HCT116 (cell line): Measurements from ENCODE around the gene NT5DC3. TPM values are rescaled to one million over a fixed set of nuclear protein-coding genes. Genes with fewer than 3 reads are reported as not detected.

Experiments
- ATAC-seq: fragments of 200-7000 bp; cut with Tn5 transposase; 2 replicates; pipeline ENCODE4 v1.9.1; 2020; ENCODE audit warnings: mild to moderate bottlenecking, moderate library complexity
- BruUV-seq: library from RNA; stranded (reverse); fragments of 400-500 nt; replicated peaks from 2 replicates; lab custom pipeline; 2021; lab: Mats Ljungman, UMichigan
- CTCF ChIA-PET: fragments of 300-600 bp; sonication (Branson Sonifier 250); formaldehyde crosslinking; loops from one replicate; lab custom pipeline; 2021; ENCODE audit warnings: antibody characterized with exemption; lab: Charles Lee
- POLR2A ChIA-PET: fragments of 300-600, 350-600 bp; sonication (Branson Sonifier 250); formaldehyde crosslinking; loops from one replicate; lab custom pipeline; 2021; ENCODE audit warnings: antibody characterized with exemption; lab: Charles Lee
- RAD21 ChIA-PET, 2 experiments: fragments of 300-600 bp; sonication (Branson Sonifier 250); formaldehyde crosslinking; loops; one replicate each; lab custom pipeline; 2023; ENCODE audit warnings: low total read pairs in 2 of 2; ENCODE audit not compliant: uncharacterized antibody in 2 of 2, unreplicated experiment in 2 of 2, low non-redundant PET in 1 of 2; lab: Charles Lee
- DNase-seq: peaks from one replicate; pipeline ENCODE4 v3.0.0-alpha.2; 2010; ENCODE audit warnings: low read depth, low spot score
- H2AFZ ChIP-seq: fragments of 200-600 bp; shearing (Covaris generic), sonication (generic); 2 replicates; pipeline ENCODE4 v1.6.1; 2017; ENCODE audit warnings: low read depth, mixed run types, mixed read lengths, antibody characterized with exemption, low read length; ENCODE audit not compliant: poor library complexity, severe bottlenecking
- H3K27ac ChIP-seq: 2 replicates; pipeline ENCODE4 v1.5.1; 2012; ENCODE audit warnings: low read depth, low read length
- H3K27me3 ChIP-seq: fragments of 200-600 bp; sonication (generic); 2 replicates; pipeline ENCODE4 v1.6.1; 2016; ENCODE audit warnings: mixed run types, low read length, mixed read lengths; ENCODE audit not compliant: insufficient read depth
- H3K36me3 ChIP-seq, 2 experiments: fragments of 200-500 bp in 1 of 2; fragments of 200-600 bp in 1 of 2; sonication (Bioruptor generic) in 1 of 2; sonication (generic) in 1 of 2; 2 replicates each; pipeline versions ENCODE4 v1.5.1 to v1.6.1; 2014 to 2016; ENCODE audit warnings: low read length in 2 of 2, inconsistent platforms in 1 of 2, mixed read lengths in 1 of 2, mixed run types in 1 of 2; ENCODE audit not compliant: insufficient read depth in 2 of 2, control insufficient read depth in 1 of 2
- H3K4me1 ChIP-seq, 2 experiments: fragments of 200-600 bp in 1 of 2; sonication (generic) in 1 of 2; 2 replicates each; pipeline versions ENCODE4 v1.5.1 to v1.6.1; 2012 to 2017; ENCODE audit warnings: low read length in 2 of 2, inconsistent platforms in 1 of 2, mild to moderate bottlenecking in 1 of 2, mixed read lengths in 1 of 2, mixed run types in 1 of 2, moderate library complexity in 1 of 2; ENCODE audit not compliant: insufficient read depth in 2 of 2, control insufficient read depth in 1 of 2
- H3K4me2 ChIP-seq: fragments of 200-600 bp; sonication (generic); 2 replicates; pipeline ENCODE4 v1.6.1; 2017; ENCODE audit warnings: mixed run types, low read length, mixed read lengths
- H3K4me3 ChIP-seq, 2 experiments: fragments of 200-600 bp in 1 of 2; sonication (generic) in 1 of 2; replicated peaks in 1 of 2; 2 replicates each; pipeline ENCODE4 v1.5.1; 2011 to 2016; ENCODE audit warnings: low read length in 2 of 2, control low read depth in 1 of 2, low read depth in 1 of 2, mild to moderate bottlenecking in 1 of 2, mixed read lengths in 1 of 2, mixed run types in 1 of 2
- H3K79me2 ChIP-seq: fragments of 200-600 bp; sonication (generic); 2 replicates; pipeline ENCODE4 v1.6.1; 2017; ENCODE audit warnings: mild to moderate bottlenecking, mixed run types, low read length, moderate library complexity, mixed read lengths; ENCODE audit not compliant: insufficient read depth
- H3K9ac ChIP-seq: fragments of 200-600 bp; sonication (generic); 2 replicates; pipeline ENCODE4 v1.6.1; 2016; ENCODE audit warnings: low read length, mixed read lengths
- H3K9me2 ChIP-seq: fragments of 200-600 bp; sonication (generic), shearing (Covaris generic); 2 replicates; pipeline ENCODE4 v1.6.1; 2017; ENCODE audit warnings: mixed run types, mild to moderate bottlenecking, moderate library complexity; ENCODE audit not compliant: insufficient read depth
- H3K9me3 ChIP-seq, 2 experiments: fragments of 200-500 bp in 1 of 2; fragments of 200-600 bp in 1 of 2; sonication (Bioruptor generic) in 1 of 2; sonication (generic) in 1 of 2; 2 replicates each; pipeline ENCODE4 v1.6.1; 2014 to 2017; ENCODE audit warnings: low read length in 2 of 2, mixed read lengths in 2 of 2, inconsistent platforms in 1 of 2, low read depth in 1 of 2, mild to moderate bottlenecking in 1 of 2, mixed run types in 1 of 2, moderate library complexity in 1 of 2; ENCODE audit not compliant: control insufficient read depth in 1 of 2, insufficient read depth in 1 of 2
- H4K20me1 ChIP-seq: fragments of 200-600 bp; sonication (generic), shearing (Covaris generic); 2 replicates; pipeline ENCODE4 v1.6.1; 2017; ENCODE audit warnings: mixed run types, mild to moderate bottlenecking, moderate library complexity; ENCODE audit not compliant: insufficient read depth
- CBX3 ChIP-seq: IDR thresholded peaks from 2 replicates; pipeline ENCODE4 v1.6.1; 2012; ENCODE audit warnings: low read depth
- CEBPB ChIP-seq: IDR thresholded peaks from 2 replicates; pipeline ENCODE4 v1.6.1; 2012; ENCODE audit warnings: low read depth
- ELF1 ChIP-seq: IDR thresholded peaks from 2 replicates; pipeline ENCODE4 v1.6.1; 2012; ENCODE audit warnings: low read depth, borderline replicate concordance
- EZH2 ChIP-seq: fragments of 200-600 bp; sonication (generic); IDR thresholded peaks from 2 replicates; pipeline ENCODE4 v1.6.1; 2017; ENCODE audit warnings: antibody characterized with exemption, mixed run types
- EZH2phosphoT487 ChIP-seq: fragments of 200-600 bp; IDR thresholded peaks from 2 replicates; pipeline ENCODE4 v1.6.1; 2018; ENCODE audit warnings: antibody characterized with exemption, borderline replicate concordance
- FOSL1 ChIP-seq: IDR thresholded peaks from 2 replicates; pipeline ENCODE4 v1.6.1; 2012; ENCODE audit warnings: low read depth
- JUND ChIP-seq: IDR thresholded peaks from 2 replicates; pipeline ENCODE4 v1.6.1; 2012
- POLR2A ChIP-seq: IDR thresholded peaks from 2 replicates; pipeline ENCODE4 v1.7.0; 2011; ENCODE audit warnings: borderline replicate concordance; ENCODE audit not compliant: insufficient read depth, insufficient read length; ENCODE audit errors: extremely low read depth
- POLR2AphosphoS5 ChIP-seq: IDR thresholded peaks from 2 replicates; pipeline ENCODE4 v1.6.1; 2011; ENCODE audit warnings: mild to moderate bottlenecking, low read depth, low read length, moderate library complexity
- TCF7L2 ChIP-seq: IDR thresholded peaks from 2 replicates; pipeline ENCODE4 v1.7.0; 2011; ENCODE audit warnings: borderline replicate concordance, inconsistent platforms; ENCODE audit not compliant: insufficient read depth, insufficient read length; ENCODE audit errors: extremely low read depth
- YY1 ChIP-seq: IDR thresholded peaks from 2 replicates; pipeline ENCODE4 v1.6.1; 2011; ENCODE audit warnings: low read length, low read depth, moderate library complexity, mild to moderate bottlenecking; ENCODE audit not compliant: insufficient replicate concordance; ENCODE audit errors: extremely low read depth
- intact Hi-C: fragments of 100-400 bp; cut with micrococcal nuclease; formaldehyde crosslinking; loops from 2 replicates; pipeline ENCODE4 v1.10.0; 2022
- total RNA-seq: library from RNA; stranded (reverse); gene quantifications from one replicate; pipeline ENCODE4 v1.2.1, GENCODE V29; 2021; ENCODE audit not compliant: unreplicated experiment
- TF ChIP-seq, protein P1 (sequence below): IDR thresholded peaks from 2 replicates; pipeline ENCODE4 v1.6.1; 2011; ENCODE audit warnings: mild to moderate bottlenecking, low read length, moderate library complexity; ENCODE audit not compliant: insufficient replicate concordance; ENCODE audit errors: extremely low read depth
- TF ChIP-seq, protein P2 (sequence below), 3 experiments: fragments of 200-600 bp in 1 of 3; sonication (generic) in 1 of 3; IDR thresholded peaks in 2 of 3; conservative IDR thresholded peaks in 1 of 3; 2 replicates each; pipeline ENCODE4 v1.5.1; 2012 to 2017; ENCODE audit warnings: low read depth in 2 of 3, low read length in 2 of 3, antibody characterized with exemption in 1 of 3, borderline replicate concordance in 1 of 3, control low read depth in 1 of 3, mild to moderate bottlenecking in 1 of 3, mixed read lengths in 1 of 3, mixed run types in 1 of 3, moderate library complexity in 1 of 3; ENCODE audit not compliant: insufficient read depth in 1 of 3
- TF ChIP-seq, protein P3 (sequence below): IDR thresholded peaks from 2 replicates; pipeline ENCODE4 v1.6.1; 2012; ENCODE audit warnings: low read depth
- TF ChIP-seq, protein P4 (sequence below): IDR thresholded peaks from 2 replicates; pipeline ENCODE4 v1.6.1; 2012

Gene NT5DC3
- total RNA-seq, 1 experiment from 2014 or later = 18.7 TPM

DNA sequence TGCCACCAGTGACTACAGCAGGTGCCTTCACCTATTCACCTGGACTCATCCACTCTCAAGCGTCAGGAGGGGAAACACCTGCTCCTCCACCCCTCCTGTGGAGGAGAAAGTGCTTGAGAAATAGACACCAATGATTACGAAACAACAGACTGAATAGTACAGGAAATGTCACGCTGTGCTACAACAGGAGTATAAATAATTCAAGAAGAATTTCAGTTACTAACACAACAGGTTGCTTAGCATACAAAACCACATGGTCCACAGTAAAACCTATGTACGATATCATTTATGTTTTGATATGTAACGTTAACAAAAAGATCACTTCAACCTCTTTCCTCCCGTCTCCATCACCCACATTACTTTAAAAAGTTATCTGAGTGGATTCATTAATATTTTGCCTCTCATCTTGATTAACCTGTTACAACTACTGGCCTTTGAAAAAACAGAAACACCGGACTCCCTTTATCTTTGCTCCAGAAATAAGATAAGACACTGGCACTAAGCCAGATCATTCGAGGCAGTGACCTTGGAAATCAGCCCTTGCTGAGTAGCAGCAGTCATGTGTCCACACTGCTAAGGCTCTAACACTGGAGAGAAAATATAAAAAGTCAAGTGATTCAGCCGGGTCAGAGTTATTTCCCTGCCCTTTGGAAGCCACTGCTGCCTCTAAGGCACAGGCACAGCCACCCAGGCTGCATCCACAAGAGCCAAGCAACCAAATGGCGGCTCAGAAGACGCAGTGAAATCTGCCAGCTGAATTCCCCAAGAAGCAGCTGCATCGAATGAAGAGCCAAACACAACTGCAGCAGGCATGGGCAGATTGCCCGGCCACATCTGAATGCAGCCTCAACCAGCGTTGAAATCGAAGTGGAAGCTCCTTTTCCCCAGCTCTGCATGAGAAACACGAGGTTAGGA, 40.9 kb downstream of the NT5DC3 start:
- ChIA-PET RAD21 (no interaction called here), CTCF (no interaction called here), POLR2A (no interaction called here)
- no TSS peak for BruUV-seq
- H3K4me1 ChIP-seq = peaks cover 43 to 51% of the 10 kb centered on the region in 2 experiments
- intact Hi-C loops = no loop called here
- H3K4me3 ChIP-seq = no peak overlapping the region
- peaks cover 2 to 3% of the 10 kb centered on the region in 2 experiments; a peak in 2 of 4 replicates for H3K36me3 ChIP-seq
- peak overlapping the region; percentile 30; the same call in 1 of the 2 replicates for H3K27ac ChIP-seq
- H3K27me3 ChIP-seq = no peaks in the 10 kb centered on the region
- TF ChIP-seq FOSL1 (no peak), CEBPB (peak; percentile 87), EZH2 (no peak), EZH2phosphoT487 (no peak), POLR2AphosphoS5 (no peak), YY1 (no peak), POLR2A (no peak), ELF1 (no peak), TCF7L2 (peak; percentile 41), JUND (no peak), CBX3 (no peak)
- TF ChIP-seq, protein P1, sequence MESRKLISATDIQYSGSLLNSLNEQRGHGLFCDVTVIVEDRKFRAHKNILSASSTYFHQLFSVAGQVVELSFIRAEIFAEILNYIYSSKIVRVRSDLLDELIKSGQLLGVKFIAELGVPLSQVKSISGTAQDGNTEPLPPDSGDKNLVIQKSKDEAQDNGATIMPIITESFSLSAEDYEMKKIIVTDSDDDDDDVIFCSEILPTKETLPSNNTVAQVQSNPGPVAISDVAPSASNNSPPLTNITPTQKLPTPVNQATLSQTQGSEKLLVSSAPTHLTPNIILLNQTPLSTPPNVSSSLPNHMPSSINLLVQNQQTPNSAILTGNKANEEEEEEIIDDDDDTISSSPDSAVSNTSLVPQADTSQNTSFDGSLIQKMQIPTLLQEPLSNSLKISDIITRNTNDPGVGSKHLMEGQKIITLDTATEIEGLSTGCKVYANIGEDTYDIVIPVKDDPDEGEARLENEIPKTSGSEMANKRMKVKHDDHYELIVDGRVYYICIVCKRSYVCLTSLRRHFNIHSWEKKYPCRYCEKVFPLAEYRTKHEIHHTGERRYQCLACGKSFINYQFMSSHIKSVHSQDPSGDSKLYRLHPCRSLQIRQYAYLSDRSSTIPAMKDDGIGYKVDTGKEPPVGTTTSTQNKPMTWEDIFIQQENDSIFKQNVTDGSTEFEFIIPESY = no peak
- TF ChIP-seq, protein P2, sequence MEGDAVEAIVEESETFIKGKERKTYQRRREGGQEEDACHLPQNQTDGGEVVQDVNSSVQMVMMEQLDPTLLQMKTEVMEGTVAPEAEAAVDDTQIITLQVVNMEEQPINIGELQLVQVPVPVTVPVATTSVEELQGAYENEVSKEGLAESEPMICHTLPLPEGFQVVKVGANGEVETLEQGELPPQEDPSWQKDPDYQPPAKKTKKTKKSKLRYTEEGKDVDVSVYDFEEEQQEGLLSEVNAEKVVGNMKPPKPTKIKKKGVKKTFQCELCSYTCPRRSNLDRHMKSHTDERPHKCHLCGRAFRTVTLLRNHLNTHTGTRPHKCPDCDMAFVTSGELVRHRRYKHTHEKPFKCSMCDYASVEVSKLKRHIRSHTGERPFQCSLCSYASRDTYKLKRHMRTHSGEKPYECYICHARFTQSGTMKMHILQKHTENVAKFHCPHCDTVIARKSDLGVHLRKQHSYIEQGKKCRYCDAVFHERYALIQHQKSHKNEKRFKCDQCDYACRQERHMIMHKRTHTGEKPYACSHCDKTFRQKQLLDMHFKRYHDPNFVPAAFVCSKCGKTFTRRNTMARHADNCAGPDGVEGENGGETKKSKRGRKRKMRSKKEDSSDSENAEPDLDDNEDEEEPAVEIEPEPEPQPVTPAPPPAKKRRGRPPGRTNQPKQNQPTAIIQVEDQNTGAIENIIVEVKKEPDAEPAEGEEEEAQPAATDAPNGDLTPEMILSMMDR (IDR thresholded peaks at IDR 0.05 in 2 of 3, conservative IDR thresholded peaks at IDR 0.05 in 1 of 3; ENCODE audit: borderline replicate concordance in 1 of 3, insufficient read depth in 1 of 3, low read depth in 2 of 3, low read length in 2 of 3) = no peak
- TF ChIP-seq, protein P3, sequence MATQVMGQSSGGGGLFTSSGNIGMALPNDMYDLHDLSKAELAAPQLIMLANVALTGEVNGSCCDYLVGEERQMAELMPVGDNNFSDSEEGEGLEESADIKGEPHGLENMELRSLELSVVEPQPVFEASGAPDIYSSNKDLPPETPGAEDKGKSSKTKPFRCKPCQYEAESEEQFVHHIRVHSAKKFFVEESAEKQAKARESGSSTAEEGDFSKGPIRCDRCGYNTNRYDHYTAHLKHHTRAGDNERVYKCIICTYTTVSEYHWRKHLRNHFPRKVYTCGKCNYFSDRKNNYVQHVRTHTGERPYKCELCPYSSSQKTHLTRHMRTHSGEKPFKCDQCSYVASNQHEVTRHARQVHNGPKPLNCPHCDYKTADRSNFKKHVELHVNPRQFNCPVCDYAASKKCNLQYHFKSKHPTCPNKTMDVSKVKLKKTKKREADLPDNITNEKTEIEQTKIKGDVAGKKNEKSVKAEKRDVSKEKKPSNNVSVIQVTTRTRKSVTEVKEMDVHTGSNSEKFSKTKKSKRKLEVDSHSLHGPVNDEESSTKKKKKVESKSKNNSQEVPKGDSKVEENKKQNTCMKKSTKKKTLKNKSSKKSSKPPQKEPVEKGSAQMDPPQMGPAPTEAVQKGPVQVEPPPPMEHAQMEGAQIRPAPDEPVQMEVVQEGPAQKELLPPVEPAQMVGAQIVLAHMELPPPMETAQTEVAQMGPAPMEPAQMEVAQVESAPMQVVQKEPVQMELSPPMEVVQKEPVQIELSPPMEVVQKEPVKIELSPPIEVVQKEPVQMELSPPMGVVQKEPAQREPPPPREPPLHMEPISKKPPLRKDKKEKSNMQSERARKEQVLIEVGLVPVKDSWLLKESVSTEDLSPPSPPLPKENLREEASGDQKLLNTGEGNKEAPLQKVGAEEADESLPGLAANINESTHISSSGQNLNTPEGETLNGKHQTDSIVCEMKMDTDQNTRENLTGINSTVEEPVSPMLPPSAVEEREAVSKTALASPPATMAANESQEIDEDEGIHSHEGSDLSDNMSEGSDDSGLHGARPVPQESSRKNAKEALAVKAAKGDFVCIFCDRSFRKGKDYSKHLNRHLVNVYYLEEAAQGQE = no peak
- TF ChIP-seq, protein P4, sequence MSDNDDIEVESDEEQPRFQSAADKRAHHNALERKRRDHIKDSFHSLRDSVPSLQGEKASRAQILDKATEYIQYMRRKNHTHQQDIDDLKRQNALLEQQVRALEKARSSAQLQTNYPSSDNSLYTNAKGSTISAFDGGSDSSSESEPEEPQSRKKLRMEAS = no peak
- DNase-seq (no peak), ATAC-seq (no peak)
- no peak overlapping the region for H2AFZ ChIP-seq
- H3K9ac ChIP-seq = no peak overlapping the region
- H3K9me3 ChIP-seq = no peaks in the 10 kb centered on the region
- no peaks in the 10 kb centered on the region for H4K20me1 ChIP-seq
- no peaks in the 10 kb centered on the region for H3K9me2 ChIP-seq
- H3K79me2 ChIP-seq = no peaks in the 10 kb centered on the region; the same call in 1 of the 2 replicates
- no peak overlapping the region for H3K4me2 ChIP-seq
